Activated CD8-positive, alpha-beta memory T cell treated with anti-CD3 and anti-CD28 coated beads, Interleukin-2, amount 50 U/mL, for 1 hour (primary cell): Measurements from ENCODE around the gene LRTM1.

Experiments
- DNase-seq: peaks from one replicate; pipeline ENCODE4 v3.0.0-alpha.2; 2020; ENCODE audit errors: extremely low read depth

The LRTM1 gene

DNA sequence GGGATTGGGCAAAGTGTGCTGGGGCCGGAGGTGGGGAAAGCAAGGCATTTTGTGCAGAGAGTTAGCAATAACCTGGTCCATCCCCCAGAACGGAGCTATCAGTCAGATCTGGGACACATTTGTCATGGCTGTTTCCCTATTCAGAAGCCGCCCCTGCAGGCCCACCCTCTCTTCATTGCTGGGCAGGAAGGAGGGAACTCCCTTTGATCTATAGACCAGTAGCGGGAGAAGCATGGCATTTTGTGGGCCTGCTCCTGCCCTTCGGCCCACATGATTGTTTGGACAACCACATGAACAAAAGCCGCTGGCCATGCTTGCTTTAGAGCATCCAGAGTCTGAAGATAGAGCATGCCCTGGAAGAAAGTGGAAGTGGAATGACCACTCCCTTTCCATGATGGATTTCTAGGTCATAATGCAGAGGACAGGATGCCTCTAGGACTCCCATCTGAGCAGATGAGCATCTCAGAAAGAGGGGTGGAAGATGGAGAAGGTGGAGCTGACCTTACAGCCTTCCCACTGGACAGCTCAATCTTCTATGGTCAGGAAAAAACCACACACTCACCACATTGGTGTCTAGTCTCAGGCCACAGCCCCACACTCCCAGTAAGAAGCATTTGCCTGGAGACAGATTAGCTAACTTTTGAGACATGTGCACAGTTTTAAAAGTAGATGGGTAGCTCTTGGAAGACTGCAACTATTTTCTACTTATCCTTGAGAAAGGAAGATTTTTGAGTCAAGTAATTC lies 11.9 kb upstream of the LRTM1 start:
- DNase-seq = no peak

DNA sequence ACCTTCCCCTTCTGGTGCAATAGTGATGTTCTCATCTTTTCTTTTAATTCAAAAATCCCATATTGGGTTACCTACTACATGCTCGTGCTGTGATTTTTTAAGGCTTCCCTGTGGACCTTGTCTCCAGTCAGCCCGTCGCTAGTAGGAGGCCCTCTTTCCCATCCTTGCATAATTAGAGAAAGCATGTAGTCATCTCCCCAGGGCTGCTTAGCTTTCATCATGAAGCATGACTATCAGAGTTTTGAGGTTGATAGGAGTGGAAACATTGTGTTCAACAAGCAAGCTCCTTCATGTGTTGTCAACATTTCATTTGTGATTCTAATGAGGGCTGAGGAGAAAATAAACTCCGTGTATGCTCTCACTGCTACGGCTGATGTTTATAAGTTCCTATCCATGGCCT lies 8.7 kb upstream of the LRTM1 start:
- no peak for DNase-seq

DNA sequence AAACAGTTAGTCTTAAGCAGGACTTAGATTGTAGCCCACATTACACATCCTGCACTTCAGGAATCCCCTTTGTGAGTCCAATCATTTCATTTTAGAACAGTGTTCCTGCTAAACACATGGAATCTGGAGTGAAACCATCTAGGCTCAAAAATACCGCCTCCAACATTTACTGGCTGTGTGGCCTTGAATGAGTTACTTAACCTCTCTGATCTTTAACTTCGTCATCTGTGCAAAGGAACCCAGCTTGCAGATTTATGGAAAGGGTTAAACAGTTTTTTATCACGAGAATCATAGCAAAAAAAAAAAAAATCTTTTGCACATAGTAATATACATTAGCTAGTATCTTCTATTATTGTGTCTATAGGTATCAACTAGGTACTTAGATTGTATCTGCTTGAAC lies 8.0 kb upstream of the LRTM1 start:
- no peak for DNase-seq

DNA sequence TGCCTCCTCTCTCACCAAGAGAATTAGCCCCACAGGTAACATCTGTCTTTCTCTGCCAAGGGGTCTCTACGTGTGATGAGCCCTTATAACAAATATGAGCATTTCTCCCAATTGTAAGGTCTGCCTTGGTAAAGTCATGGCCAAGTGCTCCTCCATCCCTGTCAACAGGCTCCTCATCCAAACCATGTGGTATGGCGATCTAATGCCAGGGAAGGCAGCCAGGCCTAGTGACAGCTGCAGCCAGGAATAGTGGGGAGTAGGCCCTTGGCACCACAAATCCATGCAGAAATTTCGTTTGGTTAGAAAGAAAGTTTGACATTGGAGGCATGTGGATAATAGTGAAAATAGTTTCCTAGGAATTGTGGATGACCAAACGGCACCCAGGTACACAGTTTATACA lies 4.7 kb upstream of the LRTM1 start:
- DNase-seq = no peak

DNA sequence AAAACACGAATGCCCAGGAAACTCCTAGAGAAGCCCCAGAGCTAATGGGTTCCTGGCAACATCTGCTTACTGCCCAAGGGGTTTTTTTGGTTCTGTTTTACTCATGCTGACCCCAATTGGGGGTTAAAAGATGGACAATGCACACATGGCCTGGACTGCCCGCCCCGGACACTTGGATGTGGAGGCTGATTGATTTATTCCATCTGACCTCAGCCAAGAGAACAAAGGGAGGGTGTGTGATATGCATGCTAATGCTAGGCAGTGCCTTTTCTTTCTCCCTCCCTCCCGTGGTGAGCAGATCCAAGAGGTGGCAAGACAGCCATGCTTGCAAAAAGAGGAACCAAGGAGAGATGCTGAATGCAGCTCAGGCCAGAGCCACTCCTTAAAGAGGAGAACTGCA lies 3.3 kb upstream of the LRTM1 start:
- no peak for DNase-seq

DNA sequence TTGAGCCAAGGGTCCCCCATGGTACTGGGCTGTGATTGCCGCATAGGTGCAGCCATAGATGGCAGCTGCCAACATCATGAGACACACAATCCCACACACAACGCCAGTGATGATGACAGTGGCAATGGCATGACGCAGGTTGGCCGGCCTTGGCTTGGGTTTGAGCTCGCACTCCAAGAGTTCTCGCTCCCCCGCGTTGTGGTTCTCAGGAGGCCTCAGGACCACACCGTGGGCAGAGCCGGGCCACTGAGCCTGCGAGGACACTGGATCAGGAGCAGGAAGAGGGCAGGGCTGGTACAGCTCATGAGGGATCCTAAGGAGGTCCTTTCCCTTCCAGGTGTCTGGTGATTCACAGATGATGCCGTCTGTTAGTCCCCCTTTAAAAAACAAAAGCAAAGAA lies 9.3 kb downstream of the LRTM1 start:
- DNase-seq = no peak

DNA sequence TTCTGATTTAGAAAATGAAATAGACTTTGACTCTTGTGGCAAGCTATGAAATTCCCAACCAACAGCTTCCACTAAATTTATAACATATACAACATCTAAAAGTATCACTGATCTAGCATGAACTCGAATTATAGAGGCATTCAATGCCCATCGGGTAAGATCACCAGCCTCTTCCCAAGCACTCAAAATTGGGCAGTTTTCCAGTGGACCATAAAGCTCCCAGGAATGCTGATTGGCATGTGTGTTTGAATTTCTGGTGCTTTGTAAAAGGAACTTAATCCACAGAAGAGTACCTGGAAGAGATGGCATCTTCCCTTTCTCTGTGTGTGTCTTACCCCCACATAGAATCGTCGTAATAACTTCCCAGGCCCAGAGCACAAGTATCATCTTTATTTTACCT lies 10.0 kb downstream of the LRTM1 start:
- DNase-seq = no peak

DNA sequence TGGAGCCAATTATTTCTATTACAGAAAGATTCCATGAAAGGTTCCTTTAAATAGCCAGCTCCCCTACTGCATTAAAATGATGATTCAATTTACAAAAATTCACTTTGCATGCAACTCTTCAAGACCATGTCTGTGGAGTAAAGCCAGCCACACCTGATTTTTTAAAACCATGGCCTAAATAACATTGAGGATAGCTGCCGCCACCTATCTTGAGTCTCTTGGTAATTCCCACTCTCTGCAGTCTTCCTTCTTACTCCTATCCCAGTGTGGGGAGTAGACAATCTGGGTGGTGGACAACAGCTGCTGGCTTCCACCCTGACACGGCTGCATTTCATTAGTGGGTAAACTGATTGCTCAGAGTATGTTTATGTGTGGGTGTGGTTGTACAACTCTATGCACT lies 10.7 kb downstream of the LRTM1 start:
- no peak for DNase-seq

DNA sequence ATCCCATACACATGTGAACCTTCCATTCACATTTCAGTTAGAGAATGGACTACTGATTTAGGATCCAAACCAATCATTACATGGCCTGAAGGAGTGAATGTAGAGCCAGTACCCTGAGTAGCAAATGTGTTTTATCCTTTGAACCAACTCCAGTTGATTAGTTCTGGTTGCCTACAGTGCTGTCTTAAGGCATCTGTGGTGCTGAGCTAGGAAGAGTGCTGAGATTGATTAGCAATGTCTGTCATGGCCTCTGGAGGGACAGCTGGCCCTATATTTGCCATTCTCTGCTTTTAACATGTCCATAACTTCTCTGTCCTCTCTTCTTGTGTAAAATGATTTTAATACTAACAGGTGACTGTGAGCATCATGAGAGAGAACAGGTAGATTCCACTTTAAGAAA lies 11.1 kb downstream of the LRTM1 start:
- DNase-seq = no peak

DNA sequence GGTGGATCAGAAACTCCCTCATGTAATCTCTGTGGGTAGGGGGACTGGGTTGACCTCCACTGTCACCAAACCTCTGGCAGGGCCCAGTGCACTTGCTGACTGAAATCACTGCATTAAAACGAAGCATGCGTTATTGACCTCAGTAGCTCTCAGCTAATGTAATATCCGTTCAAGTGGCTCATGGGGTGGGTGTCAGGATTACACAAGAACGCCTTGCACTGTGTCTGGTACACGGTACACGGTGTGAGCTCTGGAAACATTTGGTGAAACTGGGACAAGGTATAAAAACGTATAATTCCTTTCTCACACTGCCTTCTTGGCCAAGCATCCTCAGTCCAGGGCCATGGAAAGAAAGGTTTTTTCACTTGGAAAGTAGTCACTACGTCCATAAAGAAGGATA lies 11.9 kb downstream of the LRTM1 start:
- DNase-seq = no peak

DNA sequence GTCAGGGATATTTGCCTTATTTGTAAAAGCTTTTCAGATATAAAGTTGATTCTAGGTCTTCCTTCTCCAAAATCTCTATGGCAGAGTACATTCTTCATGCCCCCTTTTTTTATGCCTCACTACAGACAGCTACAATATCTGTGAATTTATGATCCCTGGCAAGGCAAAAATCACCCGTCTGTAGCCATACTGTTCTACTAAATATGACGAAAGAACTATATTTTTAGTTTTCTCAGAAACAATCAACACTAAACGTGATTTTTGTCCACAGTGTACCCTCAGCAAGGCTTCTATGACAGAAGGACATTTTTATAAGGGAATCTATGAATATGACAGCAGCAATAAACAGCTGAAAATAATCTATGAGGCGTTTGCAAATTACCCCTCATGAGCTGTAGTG lies 12.7 kb downstream of the LRTM1 start:
- no peak for DNase-seq

DNA sequence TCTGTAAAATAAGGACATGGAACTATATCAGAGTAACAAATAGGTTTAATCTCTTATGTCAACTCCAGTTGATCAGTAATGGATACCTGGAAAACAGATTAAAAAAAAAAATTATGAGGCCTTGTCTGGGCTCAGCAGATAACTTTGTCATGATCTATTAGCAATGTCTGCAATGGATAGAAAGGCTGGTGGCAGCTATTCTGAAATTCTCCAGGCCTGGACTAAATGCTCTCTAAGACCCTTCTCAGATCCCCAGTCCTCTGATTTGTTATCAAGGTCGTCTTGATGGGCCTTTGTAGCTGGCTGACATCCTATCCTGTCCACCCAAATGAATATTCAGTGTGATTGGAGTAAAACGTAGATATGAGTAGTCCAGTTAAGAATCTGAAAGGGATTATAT lies 13.7 kb downstream of the LRTM1 start:
- DNase-seq = no peak

DNA sequence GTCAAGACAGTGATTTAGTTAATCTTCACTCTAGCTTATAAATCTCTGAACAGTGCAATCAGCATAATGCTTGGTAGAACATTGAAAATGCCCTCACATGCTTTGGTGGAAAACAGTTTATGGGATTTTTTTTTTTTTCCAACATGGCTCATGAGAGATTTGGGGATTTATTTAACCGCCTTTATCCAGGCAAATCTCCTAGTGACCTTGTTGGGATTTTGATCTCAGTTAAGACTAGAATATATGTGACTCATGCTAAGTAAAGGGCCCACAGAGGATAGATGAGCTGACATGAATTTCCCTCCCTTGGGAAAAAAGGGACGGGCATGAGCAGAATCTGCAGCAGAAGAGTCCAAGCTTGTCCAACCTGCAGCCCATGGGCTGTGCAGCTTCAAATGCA lies 18.7 kb downstream of the LRTM1 start:
- DNase-seq = no peak

DNA sequence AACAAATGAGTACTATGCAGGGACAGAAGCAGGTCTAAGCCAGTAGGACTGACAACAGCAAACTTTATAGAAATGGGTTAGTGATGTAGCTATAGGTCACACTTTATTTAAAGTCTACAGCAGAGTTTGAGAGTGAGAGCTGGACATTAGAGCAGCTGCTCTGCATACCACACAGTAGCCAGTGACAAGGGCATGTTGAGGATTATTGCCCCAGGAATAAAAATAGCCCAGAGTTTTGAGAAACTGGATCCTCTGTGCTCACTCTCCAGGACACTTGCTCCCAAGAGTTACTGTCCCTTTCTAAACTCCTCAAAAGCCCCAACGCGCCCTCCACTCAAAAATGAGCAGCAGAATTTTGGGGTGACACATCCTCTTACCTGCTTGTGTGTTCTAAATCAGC lies 21.1 kb downstream of the LRTM1 start:
- no peak for DNase-seq

DNA sequence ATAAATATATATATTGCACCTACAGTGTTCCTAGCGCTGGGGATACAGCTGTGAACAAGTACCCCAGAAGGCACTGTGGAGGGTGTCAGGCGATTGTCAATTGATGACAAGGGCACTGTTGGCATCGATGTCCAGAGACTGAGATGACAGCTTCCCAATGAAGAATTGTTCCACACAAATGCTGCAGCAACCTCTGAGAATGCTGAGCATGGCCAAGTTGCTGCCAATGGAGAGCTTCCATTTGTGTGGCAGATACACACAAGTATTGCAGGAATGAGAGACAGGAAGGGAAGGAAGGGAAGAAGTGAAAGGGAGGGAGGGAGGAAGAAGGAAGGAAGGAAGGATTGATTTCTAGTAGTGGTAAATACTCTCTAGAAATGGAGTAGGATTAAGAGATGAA lies 21.9 kb downstream of the LRTM1 start:
- DNase-seq = no peak

DNA sequence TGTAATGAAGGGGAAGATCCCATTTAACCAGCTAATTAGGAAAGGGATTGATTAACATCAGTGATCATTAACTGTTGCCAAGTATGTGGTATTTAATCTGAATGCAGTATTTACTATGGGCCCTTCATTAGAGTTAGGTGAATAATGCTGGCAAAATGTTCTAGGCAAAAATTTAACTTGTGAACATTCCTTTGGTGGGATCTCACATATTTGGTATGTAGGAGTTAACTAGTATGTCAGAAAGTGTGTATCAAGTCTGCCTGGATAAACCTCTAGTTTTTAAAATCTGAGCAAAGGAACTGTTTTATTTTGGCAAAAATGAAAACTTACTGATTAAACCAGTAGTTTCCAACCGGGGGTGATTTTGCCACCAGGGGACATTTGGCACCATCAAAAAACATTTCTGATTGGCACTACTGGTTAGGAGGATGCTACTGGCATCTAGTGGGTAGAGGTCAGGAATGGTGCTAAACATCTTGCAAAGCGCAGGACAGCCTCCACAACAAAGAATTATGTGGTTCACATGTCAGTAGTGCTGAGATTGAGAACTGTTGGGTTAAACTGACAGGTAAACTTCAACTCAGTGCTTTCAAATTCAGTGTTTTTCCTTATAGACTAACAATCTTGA lies 22.5 kb downstream of the LRTM1 start:
- no peak for DNase-seq

DNA sequence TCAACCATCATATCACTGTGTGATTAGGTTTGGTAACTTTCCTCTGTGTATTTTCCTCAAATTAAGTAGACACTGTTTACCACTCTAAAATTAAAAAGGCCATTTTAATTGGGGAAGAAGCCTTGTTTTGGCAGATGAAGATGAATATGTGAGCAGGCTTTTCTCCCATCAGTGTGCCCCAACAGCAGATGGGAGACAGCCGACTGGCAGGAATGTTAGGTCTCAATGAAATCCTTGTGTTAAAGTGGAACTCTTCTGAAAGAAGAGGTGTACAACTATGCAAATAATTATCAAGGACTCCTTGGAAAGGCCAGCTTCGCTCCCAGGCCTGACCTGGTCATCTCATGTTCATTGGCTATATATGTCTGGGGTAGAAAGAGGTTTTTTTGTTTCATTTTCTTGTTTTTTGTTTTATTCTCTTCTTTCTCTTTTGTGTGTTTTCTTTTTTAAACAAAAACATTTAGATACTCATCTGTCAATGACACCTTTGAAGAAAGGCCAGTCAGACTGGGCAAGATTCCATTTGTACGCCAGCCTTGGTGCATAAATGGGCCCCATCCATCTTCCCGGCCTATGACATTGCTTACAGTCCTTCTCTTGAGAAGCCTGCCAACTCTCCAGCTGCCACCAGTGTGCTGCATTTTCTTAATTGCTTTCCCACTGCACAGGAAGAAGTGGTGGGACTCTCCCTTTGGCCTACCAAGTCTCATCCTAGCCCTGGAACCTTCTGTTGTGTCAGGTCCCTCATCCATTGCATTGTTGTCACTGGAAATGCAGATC lies 25.8 kb downstream of the LRTM1 start:
- DNase-seq = no peak

DNA sequence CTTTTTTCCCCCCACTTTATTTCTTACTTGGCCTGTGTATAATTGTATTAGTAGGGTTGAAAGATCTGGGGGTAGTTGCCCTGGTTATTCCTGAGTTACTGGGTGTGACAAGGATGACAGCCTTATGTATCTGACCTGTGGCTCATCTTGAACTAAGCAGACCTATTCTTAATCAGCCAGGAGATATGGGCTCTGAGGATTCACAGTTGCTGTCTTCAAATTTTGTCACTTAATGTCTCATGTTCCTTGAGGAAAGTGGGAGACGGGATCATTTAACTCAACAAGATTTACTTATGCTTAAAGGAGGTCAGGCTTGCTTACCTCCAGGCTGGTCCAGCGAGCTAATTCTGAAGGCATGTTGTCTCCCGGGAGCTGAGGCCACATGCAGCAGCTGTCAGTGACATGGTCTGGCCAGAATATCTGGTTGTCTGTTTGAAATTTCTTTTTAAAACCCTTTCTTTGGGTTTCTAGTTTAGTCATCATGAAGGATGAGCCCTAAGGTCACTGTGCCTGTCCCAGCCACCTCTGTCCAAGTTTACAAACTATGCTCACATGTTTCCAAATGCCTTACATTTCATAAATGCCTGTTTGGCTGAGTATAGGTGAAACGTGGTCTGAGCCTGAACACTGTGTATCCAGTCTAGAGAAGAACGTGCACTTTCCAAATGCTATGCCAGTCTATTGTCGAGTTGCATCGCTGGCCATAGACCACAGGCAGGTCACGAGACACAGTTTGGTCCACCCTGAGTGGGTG lies 26.8 kb downstream of the LRTM1 start:
- no peak for DNase-seq

DNA sequence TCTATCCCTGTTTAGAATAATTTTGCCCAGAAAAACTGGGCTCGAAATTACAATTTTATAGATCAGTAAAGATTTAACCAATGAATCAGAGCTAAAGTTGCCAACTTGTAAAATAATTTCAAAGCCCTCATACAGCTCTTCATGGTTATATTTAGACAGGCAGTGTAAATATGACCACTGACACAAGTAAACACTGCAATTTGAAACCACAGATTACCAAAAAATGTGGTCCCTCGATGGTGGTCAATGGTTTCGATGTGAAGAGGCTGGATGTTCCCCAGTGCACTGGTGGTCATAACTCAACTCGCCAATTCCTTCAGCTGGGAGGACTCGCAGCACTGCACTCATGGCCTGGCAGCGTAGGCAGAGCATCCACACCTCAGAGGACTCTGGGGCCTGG lies 28.6 kb downstream of the LRTM1 start:
- DNase-seq = no peak

DNA sequence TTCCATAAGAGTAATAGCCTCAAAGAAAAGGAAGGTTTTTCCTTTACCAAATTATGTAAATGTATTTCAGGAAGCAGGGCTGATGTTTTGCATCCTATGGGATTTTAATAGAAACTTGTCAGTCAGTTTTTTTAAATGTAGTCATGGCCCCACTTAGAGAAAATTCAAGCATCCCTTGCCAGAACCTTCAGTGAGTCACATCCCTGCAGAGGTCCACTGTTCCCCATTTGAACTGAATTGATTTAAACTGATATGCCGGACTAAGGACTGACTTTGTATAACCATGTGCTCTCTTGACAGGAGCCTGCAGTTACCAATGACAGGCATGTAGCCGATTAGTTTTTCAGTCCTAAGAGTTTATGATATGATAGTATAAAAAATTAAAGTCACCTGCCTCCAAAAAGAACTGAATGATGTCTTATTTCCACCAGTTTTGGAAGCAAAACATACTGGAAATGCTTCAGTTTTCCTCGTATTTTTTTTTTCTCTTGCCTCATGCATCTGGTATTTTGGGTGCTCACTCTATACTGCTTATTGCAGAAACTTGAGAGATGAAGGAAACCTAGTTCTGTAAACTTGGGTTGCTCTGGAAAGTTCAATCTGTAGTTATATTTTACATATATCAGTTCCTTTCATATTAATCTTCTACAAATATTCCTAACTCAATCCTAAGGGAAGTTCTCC lies 30.7 kb downstream of the LRTM1 start:
- DNase-seq = no peak

DNA sequence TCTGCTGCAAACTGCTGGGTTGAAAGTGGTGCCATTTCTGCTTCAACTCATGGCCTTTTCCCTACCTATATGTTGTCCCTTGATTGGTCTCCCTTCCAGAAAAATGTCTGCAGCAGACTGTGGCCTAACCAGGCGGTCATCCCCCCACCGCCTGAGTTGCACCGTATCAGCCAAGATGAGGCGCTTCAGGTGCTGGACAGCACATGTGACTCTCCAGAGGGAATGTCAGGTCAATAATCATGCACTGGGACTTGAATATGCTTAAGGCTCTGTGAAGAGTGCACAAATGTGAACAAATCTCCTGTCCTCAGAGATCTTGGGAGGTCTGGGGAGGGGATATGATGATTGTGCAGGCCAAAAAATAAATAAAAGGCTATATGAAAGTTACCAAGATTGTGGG lies 32.2 kb downstream of the LRTM1 start:
- DNase-seq = no peak

DNA sequence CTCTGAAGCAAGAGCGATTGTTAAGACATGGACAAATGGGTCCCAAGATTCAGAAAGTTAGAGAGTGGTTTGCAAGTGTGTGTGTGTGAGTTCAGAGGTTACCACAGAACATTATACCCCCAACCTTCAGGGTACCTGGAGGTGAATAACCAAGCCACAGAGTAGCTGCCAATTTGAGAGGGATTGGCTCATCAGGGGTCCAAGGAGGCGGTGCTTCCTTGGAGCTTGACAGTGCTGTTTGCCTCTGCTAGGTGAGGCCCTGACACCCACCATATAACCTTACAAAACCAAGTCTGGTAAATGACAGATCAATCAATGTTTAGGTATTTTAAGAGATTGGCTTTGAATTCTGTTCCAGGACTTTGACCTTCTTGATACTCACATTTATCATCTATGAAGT lies 35.7 kb downstream of the LRTM1 start:
- no peak for DNase-seq
